GM06990 (cell line): ENCODE data around the gene CCT3.
A peak's percentile ranks its signal among the peaks of the same experiment; 100 is the strongest.

Source experiments
- DNase-seq: peaks from one replicate; pipeline ENCODE4 v3.0.0-alpha.2; 2011; ENCODE audit not compliant: insufficient read length; ENCODE audit errors: extremely low read depth
- H3K27me3 ChIP-seq: replicated peaks from 2 replicates; pipeline ENCODE4 v1.6.0; 2011; ENCODE audit warnings: low read length; ENCODE audit not compliant: control insufficient read depth, insufficient read depth
- H3K36me3 ChIP-seq: 2 replicates; pipeline ENCODE4 v1.5.1; 2011; ENCODE audit warnings: low read length; ENCODE audit not compliant: control insufficient read depth, insufficient read depth
- H3K4me3 ChIP-seq: replicated peaks from 2 replicates; pipeline ENCODE4 v1.5.1; 2011; ENCODE audit warnings: low read depth, mild to moderate bottlenecking, control low read depth, low read length
- TF ChIP-seq, protein P1 (sequence below): IDR thresholded peaks from 2 replicates; pipeline ENCODE4 v1.5.1; 2011; ENCODE audit warnings: low read length, control low read depth, mild to moderate bottlenecking, inconsistent platforms; ENCODE audit not compliant: insufficient read depth, poor library complexity, severe bottlenecking

CCT3 gene

DNA sequence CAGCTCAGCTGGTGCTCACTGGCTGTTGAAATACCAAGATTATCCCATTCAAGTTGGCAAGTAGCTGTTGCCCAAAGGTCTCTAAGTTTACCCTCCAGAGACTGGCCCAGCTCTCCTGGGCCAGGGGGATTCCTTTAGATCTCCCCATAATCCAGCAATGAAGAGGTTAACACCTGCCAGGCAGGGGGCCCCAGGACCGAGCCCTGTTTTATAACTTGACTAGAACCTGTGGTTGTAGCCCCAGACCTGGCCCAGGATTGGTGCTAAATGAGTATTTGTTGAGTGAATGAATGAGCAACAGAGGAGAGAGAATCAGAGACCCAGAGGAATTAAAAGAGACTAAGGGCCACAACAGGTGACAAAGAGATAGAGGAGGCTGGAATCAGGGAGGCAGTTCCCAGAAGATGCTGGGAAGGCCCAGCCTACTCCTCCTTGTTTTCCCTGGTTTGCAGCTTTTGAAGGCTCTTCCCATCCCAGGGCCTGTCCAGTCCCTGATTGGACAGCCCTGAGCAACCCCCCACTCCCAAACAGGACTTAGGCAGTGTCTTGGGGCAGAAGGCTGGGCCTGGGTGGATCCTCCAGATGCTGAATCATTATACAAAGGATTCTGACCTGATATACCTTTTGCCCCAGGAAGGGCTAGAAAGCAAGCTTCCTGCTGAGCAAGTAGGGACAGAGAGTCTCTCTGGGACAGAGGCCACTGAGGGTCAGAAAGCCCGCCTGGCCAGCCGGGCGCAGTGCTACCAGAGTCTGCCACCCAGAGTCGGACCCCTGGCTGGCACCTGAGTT is 28.5 kb upstream of the CCT3 start:
- Histone ChIP-seq H3K27me3 (no peaks in the 10 kb centered on the region; the same call in none of the 2 replicates), H3K36me3 (no peaks in the 10 kb centered on the region), H3K4me3 (no peak overlapping the region)
- no peak for DNase-seq
- TF ChIP-seq, protein P1, sequence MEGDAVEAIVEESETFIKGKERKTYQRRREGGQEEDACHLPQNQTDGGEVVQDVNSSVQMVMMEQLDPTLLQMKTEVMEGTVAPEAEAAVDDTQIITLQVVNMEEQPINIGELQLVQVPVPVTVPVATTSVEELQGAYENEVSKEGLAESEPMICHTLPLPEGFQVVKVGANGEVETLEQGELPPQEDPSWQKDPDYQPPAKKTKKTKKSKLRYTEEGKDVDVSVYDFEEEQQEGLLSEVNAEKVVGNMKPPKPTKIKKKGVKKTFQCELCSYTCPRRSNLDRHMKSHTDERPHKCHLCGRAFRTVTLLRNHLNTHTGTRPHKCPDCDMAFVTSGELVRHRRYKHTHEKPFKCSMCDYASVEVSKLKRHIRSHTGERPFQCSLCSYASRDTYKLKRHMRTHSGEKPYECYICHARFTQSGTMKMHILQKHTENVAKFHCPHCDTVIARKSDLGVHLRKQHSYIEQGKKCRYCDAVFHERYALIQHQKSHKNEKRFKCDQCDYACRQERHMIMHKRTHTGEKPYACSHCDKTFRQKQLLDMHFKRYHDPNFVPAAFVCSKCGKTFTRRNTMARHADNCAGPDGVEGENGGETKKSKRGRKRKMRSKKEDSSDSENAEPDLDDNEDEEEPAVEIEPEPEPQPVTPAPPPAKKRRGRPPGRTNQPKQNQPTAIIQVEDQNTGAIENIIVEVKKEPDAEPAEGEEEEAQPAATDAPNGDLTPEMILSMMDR, result no peak

DNA sequence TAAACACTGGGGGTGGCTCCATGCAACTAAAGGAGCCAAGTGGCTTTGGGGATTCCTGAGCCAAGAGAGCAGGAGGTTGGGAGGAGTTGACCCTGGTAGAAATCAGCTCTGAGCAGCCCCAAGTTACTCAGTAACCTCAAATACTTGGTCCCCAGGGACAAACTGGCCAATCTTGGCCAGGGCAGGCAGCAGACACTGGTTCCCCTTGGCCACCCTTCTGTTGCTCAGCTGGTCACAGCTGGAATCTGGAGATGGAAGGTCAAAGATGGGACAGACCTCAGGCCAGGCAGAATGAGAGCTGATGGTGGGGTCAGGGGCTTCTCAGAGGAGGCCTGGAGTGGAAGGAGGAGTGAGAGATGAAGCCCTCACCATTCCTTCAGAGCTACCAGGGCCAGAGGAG is 27.7 kb upstream of the CCT3 start:
- H3K36me3 ChIP-seq, result no peaks in the 10 kb centered on the region
- no peak for DNase-seq
- no peaks in the 10 kb centered on the region; the same call in none of the 2 replicates for H3K27me3 ChIP-seq
- H3K4me3 ChIP-seq, result no peak overlapping the region
- TF ChIP-seq, protein P1, result no peak

GRCh38 chr1:156360534-156360933 is 22.4 kb upstream of the CCT3 start:
- Histone ChIP-seq H3K36me3 (no peaks in the 10 kb centered on the region), H3K27me3 (no peaks in the 10 kb centered on the region; the same call in none of the 2 replicates), H3K4me3 (no peak overlapping the region)
- no peak for DNase-seq
- TF ChIP-seq, protein P1, result no peak

DNA sequence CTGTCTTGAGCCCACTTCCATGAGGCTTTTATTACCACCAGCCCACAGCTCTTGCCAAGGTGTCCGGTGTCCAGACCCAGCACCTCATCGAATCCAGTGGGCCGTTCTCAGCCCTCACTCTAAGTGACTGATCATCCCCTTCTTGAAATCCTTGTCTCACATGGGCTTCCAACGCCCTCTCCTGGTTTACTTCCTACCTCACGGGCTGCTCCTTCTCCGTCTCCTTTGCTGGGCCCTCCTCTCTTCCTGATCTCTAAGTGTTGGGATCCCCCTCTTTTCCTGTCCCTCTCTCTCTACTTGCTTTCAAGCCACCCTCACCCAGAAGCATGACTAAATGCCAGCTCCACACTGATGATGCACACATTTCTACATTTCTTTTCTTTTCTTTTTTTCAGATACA is 21.9 kb upstream of the CCT3 start:
- Histone ChIP-seq H3K36me3 (no peaks in the 10 kb centered on the region), H3K27me3 (no peaks in the 10 kb centered on the region; the same call in none of the 2 replicates), H3K4me3 (no peak overlapping the region)
- TF ChIP-seq, protein P1, result peak; percentile 18
- DNase-seq, result no peak

- TF ChIP-seq, protein P1, result no peak
- H3K4me3 ChIP-seq, result no peak overlapping the region
- H3K36me3 ChIP-seq, result no peaks in the 10 kb centered on the region
- H3K27me3 ChIP-seq, result no peaks in the 10 kb centered on the region; the same call in none of the 2 replicates
- no peak for DNase-seq
Observed at GRCh38 chr1:156359249-156359648, 21.2 kb upstream of the CCT3 start.
